ENCODE results near the gene USF1. TPM values are rescaled to one million over a fixed set of nuclear protein-coding genes. Genes with fewer than 3 reads are reported as not detected.

The USF1 gene
- total and polyA plus RNA-seq, 4 donors, result 67.5 to 95.1 (median 73.5) TPM

- Histone ChIP-seq H3K9me3 (ENCODE audit: control insufficient read depth in 4 of 4, insufficient read depth in 3 of 4, low read length in 3 of 4) (no peaks in the 10 kb centered on the region), H3K4me3 (no peak overlapping the region), H3K36me3 (ENCODE audit: control insufficient read depth in 4 of 4, insufficient read depth in 4 of 4, low read length in 4 of 4) (no peaks in the 10 kb centered on the region), H3K27me3 (ENCODE audit: control insufficient read depth in 3 of 3, insufficient read depth in 3 of 3, low read length in 2 of 3) (no peaks in the 10 kb centered on the region), H3K4me1 (ENCODE audit: control insufficient read depth in 5 of 5, insufficient read depth in 5 of 5, low read length in 5 of 5) (peaks cover 0 to 11% (median 0%) of the 10 kb centered on the region in 5 donors), H3K27ac (ENCODE audit: low read depth in 1 of 2, low read length in 1 of 2) (no peak overlapping the region), H3K9ac (ENCODE audit: insufficient read depth in 1 of 2, low read length in 2 of 2) (no peak overlapping the region)
- TF ChIP-seq, protein P1, sequence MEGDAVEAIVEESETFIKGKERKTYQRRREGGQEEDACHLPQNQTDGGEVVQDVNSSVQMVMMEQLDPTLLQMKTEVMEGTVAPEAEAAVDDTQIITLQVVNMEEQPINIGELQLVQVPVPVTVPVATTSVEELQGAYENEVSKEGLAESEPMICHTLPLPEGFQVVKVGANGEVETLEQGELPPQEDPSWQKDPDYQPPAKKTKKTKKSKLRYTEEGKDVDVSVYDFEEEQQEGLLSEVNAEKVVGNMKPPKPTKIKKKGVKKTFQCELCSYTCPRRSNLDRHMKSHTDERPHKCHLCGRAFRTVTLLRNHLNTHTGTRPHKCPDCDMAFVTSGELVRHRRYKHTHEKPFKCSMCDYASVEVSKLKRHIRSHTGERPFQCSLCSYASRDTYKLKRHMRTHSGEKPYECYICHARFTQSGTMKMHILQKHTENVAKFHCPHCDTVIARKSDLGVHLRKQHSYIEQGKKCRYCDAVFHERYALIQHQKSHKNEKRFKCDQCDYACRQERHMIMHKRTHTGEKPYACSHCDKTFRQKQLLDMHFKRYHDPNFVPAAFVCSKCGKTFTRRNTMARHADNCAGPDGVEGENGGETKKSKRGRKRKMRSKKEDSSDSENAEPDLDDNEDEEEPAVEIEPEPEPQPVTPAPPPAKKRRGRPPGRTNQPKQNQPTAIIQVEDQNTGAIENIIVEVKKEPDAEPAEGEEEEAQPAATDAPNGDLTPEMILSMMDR (IDR thresholded peaks at IDR 0.05; ENCODE audit: control extremely low read depth, extremely low read depth), result no peak
- no peak for DNase-seq
- WGBS, 2 donors, result 85 to 87% methylated on average over 3 of the region's 3 CpGs
- ATAC-seq (ENCODE audit: insufficient read depth, low FRiP score), result no peak
These were observed 44.8 kb upstream of the USF1 start for GRCh38 chr1:161090617-161091016.

- Histone ChIP-seq H3K4me1 (ENCODE audit: control insufficient read depth in 5 of 5, insufficient read depth in 5 of 5, low read length in 5 of 5) (peaks cover 0 to 11% (median 0%) of the 10 kb centered on the region in 5 donors), H3K9me3 (ENCODE audit: control insufficient read depth in 4 of 4, insufficient read depth in 3 of 4, low read length in 3 of 4) (no peaks in the 10 kb centered on the region), H3K4me3 (no peak overlapping the region), H3K27me3 (ENCODE audit: control insufficient read depth in 3 of 3, insufficient read depth in 3 of 3, low read length in 2 of 3) (no peaks in the 10 kb centered on the region), H3K9ac (ENCODE audit: insufficient read depth in 1 of 2, low read length in 2 of 2) (no peak overlapping the region), H3K36me3 (ENCODE audit: control insufficient read depth in 4 of 4, insufficient read depth in 4 of 4, low read length in 4 of 4) (no peaks in the 10 kb centered on the region), H3K27ac (ENCODE audit: low read depth in 1 of 2, low read length in 1 of 2) (peak overlapping the region in 1 of 2 donors; percentile 92)
- no peak for ATAC-seq (ENCODE audit: insufficient read depth, low FRiP score)
- WGBS, 2 donors, result 78 to 80% methylated on average over 5 of the region's 5 CpGs
- TF ChIP-seq, protein P1 (IDR thresholded peaks at IDR 0.05; ENCODE audit: control extremely low read depth, extremely low read depth), result no peak
- DNase-seq, result no peak
These were observed 44.2 kb upstream of the USF1 start for GRCh38 chr1:161089938-161090337.

GRCh38 chr1:161089251-161089924 lies 43.6 kb upstream of the USF1 start, which contains the start of gene NECTIN4:
TSS of gene NECTIN4 (minus strand) at chr1:161089558. CDS start at chr1:161089296, 262 bp downstream.
- no peak within 1 kb of the TSS for H3K4me3 ChIP-seq
- TF ChIP-seq, protein P1 (IDR thresholded peaks at IDR 0.05; ENCODE audit: control extremely low read depth, extremely low read depth), result no peak
- DNase-seq (peak; percentile 51 to 76 (median 74)), ATAC-seq (ENCODE audit: insufficient read depth, low FRiP score) (peak; percentile 54)
- no peaks in the 10 kb centered on the region for H3K36me3 ChIP-seq (ENCODE audit: control insufficient read depth in 4 of 4, insufficient read depth in 4 of 4, low read length in 4 of 4)
- no peaks in the 10 kb centered on the region for H3K27me3 ChIP-seq (ENCODE audit: control insufficient read depth in 3 of 3, insufficient read depth in 3 of 3, low read length in 2 of 3)
- peak within 1 kb of the TSS; percentile 33 to 57 for H3K9ac ChIP-seq (ENCODE audit: insufficient read depth in 1 of 2, low read length in 2 of 2)
- peak within 1 kb of the TSS in 1 of 2 donors; percentile 92 for H3K27ac ChIP-seq (ENCODE audit: low read depth in 1 of 2, low read length in 1 of 2)
- H3K9me3 ChIP-seq (ENCODE audit: control insufficient read depth in 4 of 4, insufficient read depth in 3 of 4, low read length in 3 of 4), result no peaks in the 10 kb centered on the region
- 59 to 67% methylated on average over 20 to 22 of the region's 22 CpGs for WGBS, 2 donors
- peaks cover 0 to 11% (median under 1%) of the 10 kb centered on the region in 5 donors for H3K4me1 ChIP-seq (ENCODE audit: control insufficient read depth in 5 of 5, insufficient read depth in 5 of 5, low read length in 5 of 5)

Data from lung (tissue), 12 donors.